Measurements from ENCODE around the gene HNRNPA1. TPM values are rescaled to one million over a fixed set of nuclear protein-coding genes. Genes with fewer than 3 reads are reported as not detected.

HNRNPA1 gene
- total and polyA plus RNA-seq, 9 of the 15 experiments (the other 6 are each of a cell fraction or from before 2014, with no cell fraction given) = 1,166 to 2,703 (median 1,815) TPM

DNA sequence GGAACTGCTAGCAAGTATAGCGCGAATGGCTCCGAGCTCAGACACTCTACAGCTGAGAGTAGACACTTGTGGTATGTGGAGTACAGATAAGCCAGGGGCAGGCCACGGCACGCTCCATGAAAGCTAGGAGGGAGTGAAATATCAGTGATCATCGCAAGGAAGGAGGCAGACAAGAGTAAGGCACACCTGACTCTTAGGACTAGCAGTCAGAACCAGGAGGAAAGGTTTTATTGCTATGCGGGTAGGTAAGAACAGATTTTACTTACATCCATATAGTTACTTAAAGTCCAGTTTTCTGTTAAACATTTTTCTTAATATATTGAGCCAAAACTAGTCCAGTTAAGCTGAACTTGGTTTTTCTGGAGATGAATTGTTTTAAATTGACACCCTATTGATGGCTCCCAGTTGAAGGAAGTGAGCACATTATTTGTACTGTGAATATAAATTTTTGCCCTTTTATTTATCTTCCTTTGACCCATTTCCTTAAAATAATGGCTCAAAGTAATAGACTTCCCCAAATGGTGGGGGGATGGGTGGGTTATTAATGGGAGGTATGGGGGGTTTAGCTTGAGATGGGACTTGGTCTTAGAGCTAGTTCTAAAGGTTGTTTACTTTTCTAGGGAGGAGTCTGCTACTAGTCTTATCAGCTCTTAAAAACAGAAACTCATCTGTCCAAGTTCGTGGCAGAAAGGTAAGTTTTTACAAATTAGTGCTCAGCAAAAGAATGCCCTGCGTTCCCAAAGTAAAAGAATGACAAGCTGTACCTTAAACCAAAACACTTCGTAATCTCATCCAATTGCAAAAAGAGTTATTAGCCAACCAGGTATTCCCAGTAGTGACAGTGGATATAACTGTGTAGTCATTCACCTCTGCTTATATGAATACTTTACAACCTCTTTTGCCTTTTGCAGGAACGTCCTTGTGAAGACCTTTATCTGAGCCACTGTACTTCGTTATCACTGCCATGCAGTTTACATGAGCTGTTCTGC, 5.8 kb downstream of the HNRNPA1 start (continued):
- TF ChIP-seq STAT5B (CRISPR knock-in tag; IDR thresholded peaks at IDR 0.05) = no peak
- no peak for TF ChIP-seq E2F5 (CRISPR knock-in tag; IDR thresholded peaks at IDR 0.05)
- TF ChIP-seq ZNF445 (CRISPR knock-in tag; IDR thresholded peaks at IDR 0.05; ENCODE audit: low read depth) = no peak
- no peak for TF ChIP-seq ZNF431 (CRISPR knock-in tag; IDR thresholded peaks at IDR 0.05)
- TF ChIP-seq, protein P1, sequence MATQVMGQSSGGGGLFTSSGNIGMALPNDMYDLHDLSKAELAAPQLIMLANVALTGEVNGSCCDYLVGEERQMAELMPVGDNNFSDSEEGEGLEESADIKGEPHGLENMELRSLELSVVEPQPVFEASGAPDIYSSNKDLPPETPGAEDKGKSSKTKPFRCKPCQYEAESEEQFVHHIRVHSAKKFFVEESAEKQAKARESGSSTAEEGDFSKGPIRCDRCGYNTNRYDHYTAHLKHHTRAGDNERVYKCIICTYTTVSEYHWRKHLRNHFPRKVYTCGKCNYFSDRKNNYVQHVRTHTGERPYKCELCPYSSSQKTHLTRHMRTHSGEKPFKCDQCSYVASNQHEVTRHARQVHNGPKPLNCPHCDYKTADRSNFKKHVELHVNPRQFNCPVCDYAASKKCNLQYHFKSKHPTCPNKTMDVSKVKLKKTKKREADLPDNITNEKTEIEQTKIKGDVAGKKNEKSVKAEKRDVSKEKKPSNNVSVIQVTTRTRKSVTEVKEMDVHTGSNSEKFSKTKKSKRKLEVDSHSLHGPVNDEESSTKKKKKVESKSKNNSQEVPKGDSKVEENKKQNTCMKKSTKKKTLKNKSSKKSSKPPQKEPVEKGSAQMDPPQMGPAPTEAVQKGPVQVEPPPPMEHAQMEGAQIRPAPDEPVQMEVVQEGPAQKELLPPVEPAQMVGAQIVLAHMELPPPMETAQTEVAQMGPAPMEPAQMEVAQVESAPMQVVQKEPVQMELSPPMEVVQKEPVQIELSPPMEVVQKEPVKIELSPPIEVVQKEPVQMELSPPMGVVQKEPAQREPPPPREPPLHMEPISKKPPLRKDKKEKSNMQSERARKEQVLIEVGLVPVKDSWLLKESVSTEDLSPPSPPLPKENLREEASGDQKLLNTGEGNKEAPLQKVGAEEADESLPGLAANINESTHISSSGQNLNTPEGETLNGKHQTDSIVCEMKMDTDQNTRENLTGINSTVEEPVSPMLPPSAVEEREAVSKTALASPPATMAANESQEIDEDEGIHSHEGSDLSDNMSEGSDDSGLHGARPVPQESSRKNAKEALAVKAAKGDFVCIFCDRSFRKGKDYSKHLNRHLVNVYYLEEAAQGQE (IDR thresholded peaks at IDR 0.05; ENCODE audit: borderline replicate concordance) = no peak
- TF ChIP-seq, protein P1 (CRISPR knock-in tag; IDR thresholded peaks at IDR 0.05; ENCODE audit: low read depth) = peak; percentile 52; the same call in 1 of the 2 replicates
- no peak for TF ChIP-seq RHOXF2B (CRISPR knock-in tag; conservative IDR thresholded peaks at IDR 0.05)
- TF ChIP-seq, protein P2, sequence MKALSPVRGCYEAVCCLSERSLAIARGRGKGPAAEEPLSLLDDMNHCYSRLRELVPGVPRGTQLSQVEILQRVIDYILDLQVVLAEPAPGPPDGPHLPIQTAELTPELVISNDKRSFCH (CRISPR knock-in tag; IDR thresholded peaks at IDR 0.05) = no peak
- TF ChIP-seq, protein P2 (tag; IDR thresholded peaks at IDR 0.05) = no peak
- TF ChIP-seq NR4A1 (CRISPR knock-in tag; IDR thresholded peaks at IDR 0.05) = no peak
- TF ChIP-seq NR4A1 (tag; IDR thresholded peaks at IDR 0.05) = no peak
- TF ChIP-seq NR3C1 (CRISPR knock-in tag; IDR thresholded peaks at IDR 0.05) = no peak
- TF ChIP-seq SFPQ (IDR thresholded peaks at IDR 0.05; ENCODE audit: low read depth, low read length) = no peak
- TF ChIP-seq CCNT2 (IDR thresholded peaks at IDR 0.05; ENCODE audit: borderline replicate concordance, extremely low read depth, insufficient read length, low read depth, low read length) = peak; percentile 61
- no peak for TF ChIP-seq HSF4 (CRISPR knock-in tag; IDR thresholded peaks at IDR 0.05; ENCODE audit: borderline replicate concordance)

Measured in K562 (cell line).